ENCODE data around the gene ADD1. TPM values are rescaled to one million over a fixed set of nuclear protein-coding genes. Genes with fewer than 3 reads are reported as not detected.

Gene ADD1
- total and polyA plus RNA-seq, 2 of the 13 experiments (the other 11 are each of a cell fraction or from before 2014, with no cell fraction given), result 73.9 to 122 TPM

DNA sequence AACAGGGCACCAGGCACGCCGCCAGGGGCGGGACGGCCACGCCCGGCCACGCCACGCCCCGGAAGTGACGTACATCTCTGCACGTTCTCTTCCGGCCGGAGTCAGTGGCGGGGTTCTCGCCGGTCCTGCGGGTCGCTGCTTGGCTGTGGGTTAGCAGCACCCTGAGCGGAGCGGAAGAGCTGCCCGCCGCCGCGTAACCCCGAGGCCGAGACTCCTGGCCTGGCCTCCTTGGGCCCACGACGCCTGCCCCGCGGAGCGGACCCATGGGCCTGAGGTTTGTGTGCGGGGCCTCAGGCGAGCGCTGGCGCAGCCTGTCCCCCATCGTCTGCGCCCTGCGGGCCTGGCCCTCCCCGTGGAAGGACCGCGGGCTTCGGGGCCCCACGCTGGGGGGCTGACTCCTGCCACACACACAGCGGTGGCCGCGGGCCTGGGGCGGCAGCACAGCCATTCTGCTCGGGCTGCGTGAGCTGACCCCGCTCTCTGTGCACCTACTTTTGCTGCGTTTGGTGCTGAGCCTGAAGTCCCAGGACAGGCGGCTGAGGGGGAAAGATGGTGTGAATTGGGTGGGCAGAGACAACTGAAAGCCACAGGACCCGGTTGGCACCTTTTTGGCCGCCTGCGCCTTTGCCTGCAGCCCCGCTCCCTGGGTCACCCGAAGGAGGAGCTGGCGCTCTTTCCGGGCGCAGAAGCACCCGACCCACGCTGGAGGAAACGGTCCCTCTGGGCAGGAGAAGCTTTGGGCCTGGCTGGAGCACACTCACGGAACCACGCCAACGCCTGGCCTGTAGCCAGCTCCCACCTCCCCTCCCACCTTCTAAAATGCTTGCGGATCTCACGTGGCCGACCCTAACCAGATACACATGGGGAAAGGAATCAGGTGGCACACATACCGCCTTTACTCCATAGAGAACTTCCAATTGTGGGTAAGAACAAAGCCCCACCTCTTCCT, 91.4 kb downstream of the ADD1 start (continued):
- TF ChIP-seq, protein P1, sequence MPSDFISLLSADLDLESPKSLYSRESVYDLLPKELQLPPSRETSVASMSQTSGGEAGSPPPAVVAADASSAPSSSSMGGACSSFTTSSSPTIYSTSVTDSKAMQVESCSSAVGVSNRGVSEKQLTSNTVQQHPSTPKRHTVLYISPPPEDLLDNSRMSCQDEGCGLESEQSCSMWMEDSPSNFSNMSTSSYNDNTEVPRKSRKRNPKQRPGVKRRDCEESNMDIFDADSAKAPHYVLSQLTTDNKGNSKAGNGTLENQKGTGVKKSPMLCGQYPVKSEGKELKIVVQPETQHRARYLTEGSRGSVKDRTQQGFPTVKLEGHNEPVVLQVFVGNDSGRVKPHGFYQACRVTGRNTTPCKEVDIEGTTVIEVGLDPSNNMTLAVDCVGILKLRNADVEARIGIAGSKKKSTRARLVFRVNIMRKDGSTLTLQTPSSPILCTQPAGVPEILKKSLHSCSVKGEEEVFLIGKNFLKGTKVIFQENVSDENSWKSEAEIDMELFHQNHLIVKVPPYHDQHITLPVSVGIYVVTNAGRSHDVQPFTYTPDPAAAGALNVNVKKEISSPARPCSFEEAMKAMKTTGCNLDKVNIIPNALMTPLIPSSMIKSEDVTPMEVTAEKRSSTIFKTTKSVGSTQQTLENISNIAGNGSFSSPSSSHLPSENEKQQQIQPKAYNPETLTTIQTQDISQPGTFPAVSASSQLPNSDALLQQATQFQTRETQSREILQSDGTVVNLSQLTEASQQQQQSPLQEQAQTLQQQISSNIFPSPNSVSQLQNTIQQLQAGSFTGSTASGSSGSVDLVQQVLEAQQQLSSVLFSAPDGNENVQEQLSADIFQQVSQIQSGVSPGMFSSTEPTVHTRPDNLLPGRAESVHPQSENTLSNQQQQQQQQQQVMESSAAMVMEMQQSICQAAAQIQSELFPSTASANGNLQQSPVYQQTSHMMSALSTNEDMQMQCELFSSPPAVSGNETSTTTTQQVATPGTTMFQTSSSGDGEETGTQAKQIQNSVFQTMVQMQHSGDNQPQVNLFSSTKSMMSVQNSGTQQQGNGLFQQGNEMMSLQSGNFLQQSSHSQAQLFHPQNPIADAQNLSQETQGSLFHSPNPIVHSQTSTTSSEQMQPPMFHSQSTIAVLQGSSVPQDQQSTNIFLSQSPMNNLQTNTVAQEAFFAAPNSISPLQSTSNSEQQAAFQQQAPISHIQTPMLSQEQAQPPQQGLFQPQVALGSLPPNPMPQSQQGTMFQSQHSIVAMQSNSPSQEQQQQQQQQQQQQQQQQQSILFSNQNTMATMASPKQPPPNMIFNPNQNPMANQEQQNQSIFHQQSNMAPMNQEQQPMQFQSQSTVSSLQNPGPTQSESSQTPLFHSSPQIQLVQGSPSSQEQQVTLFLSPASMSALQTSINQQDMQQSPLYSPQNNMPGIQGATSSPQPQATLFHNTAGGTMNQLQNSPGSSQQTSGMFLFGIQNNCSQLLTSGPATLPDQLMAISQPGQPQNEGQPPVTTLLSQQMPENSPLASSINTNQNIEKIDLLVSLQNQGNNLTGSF (CRISPR knock-in tag; IDR thresholded peaks at IDR 0.05), result 0 out of 2 replicates have a peak, but pooled peaks have one; percentile 47
- TF ChIP-seq, protein P2, sequence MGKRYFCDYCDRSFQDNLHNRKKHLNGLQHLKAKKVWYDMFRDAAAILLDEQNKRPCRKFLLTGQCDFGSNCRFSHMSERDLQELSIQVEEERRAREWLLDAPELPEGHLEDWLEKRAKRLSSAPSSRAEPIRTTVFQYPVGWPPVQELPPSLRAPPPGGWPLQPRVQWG (CRISPR knock-in tag; IDR thresholded peaks at IDR 0.05; ENCODE audit: borderline replicate concordance, low read depth), result no peak
- TF ChIP-seq ZBTB21 (CRISPR knock-in tag; IDR thresholded peaks at IDR 0.05), result no peak
- TF ChIP-seq, protein P3, sequence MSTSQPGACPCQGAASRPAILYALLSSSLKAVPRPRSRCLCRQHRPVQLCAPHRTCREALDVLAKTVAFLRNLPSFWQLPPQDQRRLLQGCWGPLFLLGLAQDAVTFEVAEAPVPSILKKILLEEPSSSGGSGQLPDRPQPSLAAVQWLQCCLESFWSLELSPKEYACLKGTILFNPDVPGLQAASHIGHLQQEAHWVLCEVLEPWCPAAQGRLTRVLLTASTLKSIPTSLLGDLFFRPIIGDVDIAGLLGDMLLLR (CRISPR knock-in tag; IDR thresholded peaks at IDR 0.05), result peak; percentile 61
- peak; percentile 68; the same call in 1 of the 2 replicates for TF ChIP-seq HDAC1 (CRISPR knock-in tag; IDR thresholded peaks at IDR 0.05)
- 0 out of 2 replicates have a peak, but pooled peaks have one; percentile 55 for TF ChIP-seq ISX (CRISPR knock-in tag; conservative IDR thresholded peaks at IDR 0.05)
- TF ChIP-seq RORA (CRISPR knock-in tag; IDR thresholded peaks at IDR 0.05), result no peak
- TF ChIP-seq ZEB1 (IDR thresholded peaks at IDR 0.05; ENCODE audit: insufficient replicate concordance, low read depth), result no peak
- TF ChIP-seq, protein P4, sequence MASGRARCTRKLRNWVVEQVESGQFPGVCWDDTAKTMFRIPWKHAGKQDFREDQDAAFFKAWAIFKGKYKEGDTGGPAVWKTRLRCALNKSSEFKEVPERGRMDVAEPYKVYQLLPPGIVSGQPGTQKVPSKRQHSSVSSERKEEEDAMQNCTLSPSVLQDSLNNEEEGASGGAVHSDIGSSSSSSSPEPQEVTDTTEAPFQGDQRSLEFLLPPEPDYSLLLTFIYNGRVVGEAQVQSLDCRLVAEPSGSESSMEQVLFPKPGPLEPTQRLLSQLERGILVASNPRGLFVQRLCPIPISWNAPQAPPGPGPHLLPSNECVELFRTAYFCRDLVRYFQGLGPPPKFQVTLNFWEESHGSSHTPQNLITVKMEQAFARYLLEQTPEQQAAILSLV (CRISPR knock-in tag; IDR thresholded peaks at IDR 0.05; ENCODE audit: borderline replicate concordance), result peak; percentile 66; the same call in 1 of the 2 replicates
- peak; percentile 86 for TF ChIP-seq THAP11 (CRISPR knock-in tag; IDR thresholded peaks at IDR 0.05)
- 0 out of 2 replicates have a peak, but pooled peaks have one; percentile 76 for TF ChIP-seq NKX3-1 (CRISPR knock-in tag; IDR thresholded peaks at IDR 0.05)
- TF ChIP-seq ZSCAN21 (CRISPR knock-in tag; IDR thresholded peaks at IDR 0.05; ENCODE audit: borderline replicate concordance), result 0 out of 2 replicates have a peak, but pooled peaks have one; percentile 33
- TF ChIP-seq, protein P5, sequence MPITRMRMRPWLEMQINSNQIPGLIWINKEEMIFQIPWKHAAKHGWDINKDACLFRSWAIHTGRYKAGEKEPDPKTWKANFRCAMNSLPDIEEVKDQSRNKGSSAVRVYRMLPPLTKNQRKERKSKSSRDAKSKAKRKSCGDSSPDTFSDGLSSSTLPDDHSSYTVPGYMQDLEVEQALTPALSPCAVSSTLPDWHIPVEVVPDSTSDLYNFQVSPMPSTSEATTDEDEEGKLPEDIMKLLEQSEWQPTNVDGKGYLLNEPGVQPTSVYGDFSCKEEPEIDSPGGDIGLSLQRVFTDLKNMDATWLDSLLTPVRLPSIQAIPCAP (CRISPR knock-in tag; IDR thresholded peaks at IDR 0.05; ENCODE audit: low read depth), result no peak
- TF ChIP-seq ZNF746 (CRISPR knock-in tag; IDR thresholded peaks at IDR 0.05), result peak; percentile 41; the same call in 1 of the 2 replicates
- TF ChIP-seq, protein P6, sequence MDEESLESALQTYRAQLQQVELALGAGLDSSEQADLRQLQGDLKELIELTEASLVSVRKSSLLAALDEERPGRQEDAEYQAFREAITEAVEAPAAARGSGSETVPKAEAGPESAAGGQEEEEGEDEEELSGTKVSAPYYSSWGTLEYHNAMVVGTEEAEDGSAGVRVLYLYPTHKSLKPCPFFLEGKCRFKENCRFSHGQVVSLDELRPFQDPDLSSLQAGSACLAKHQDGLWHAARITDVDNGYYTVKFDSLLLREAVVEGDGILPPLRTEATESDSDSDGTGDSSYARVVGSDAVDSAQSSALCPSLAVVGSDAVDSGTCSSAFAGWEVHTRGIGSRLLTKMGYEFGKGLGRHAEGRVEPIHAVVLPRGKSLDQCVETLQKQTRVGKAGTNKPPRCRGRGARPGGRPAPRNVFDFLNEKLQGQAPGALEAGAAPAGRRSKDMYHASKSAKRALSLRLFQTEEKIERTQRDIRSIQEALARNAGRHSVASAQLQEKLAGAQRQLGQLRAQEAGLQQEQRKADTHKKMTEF (CRISPR knock-in tag; IDR thresholded peaks at IDR 0.05), result peak; percentile 67; the same call in 1 of the 2 replicates
- TF ChIP-seq ATF1 (CRISPR knock-in tag; IDR thresholded peaks at IDR 0.05), result peak; percentile 52; the same call in 1 of the 2 replicates
- no peak for TF ChIP-seq ZFP62 (CRISPR knock-in tag; IDR thresholded peaks at IDR 0.05)
- no peak for TF ChIP-seq ZNF619 (CRISPR knock-in tag; IDR thresholded peaks at IDR 0.05)
- TF ChIP-seq FOXM1 (CRISPR knock-in tag; IDR thresholded peaks at IDR 0.05), result no peak
